ENCODE data around the gene EVPLL. TPM values are rescaled to one million over a fixed set of nuclear protein-coding genes. Genes with fewer than 3 reads are reported as not detected.
"Not testable (repeated sequence)": the region's sequence is repeated elsewhere in the genome, so short reads cannot be mapped to it uniquely, and the experiment has no call there.

Gene EVPLL
- total RNA-seq, 5 donors from 2014 or later (not counting 1 experiment from before 2014, with no cell fraction given) = not detected

GRCh38 chr17:18412001-18412538, 34.5 kb downstream of the EVPLL start:
- H3K36me3 Mint-ChIP-seq; CTCF ChIA-PET; H3K27me3 Mint-ChIP-seq; H3K27ac Mint-ChIP-seq; H3K27ac ChIP-seq (ENCODE audit: low read length); H3K9me3 ChIP-seq; H3K36me3 ChIP-seq (ENCODE audit: control insufficient read depth in 2 of 2, extremely low read depth in 1 of 2, insufficient read depth in 1 of 2, low read length in 1 of 2); H3K4me1 ChIP-seq (ENCODE audit: control insufficient read depth in 1 of 2, extremely low read depth in 1 of 2, insufficient read depth in 2 of 2, low read length in 2 of 2); H3K9me3 Mint-ChIP-seq; POLR2A ChIA-PET; H3K27me3 ChIP-seq (replicated peaks in 1 of 2; ENCODE audit: control insufficient read depth in 2 of 2, extremely low read depth in 1 of 2, insufficient read depth in 2 of 2, low read length in 1 of 2): not testable (repeated sequence)
- ATAC-seq (replicated peaks in 1 of 4) = peak; percentile 92 to 96 (median 94)
- H3K4me3 ChIP-seq (ENCODE audit: control insufficient read depth in 1 of 2, extremely low read depth in 1 of 2, low read length in 1 of 2) = peak overlapping the region in 1 of 2 donors; percentile 56
- H3K4me1 Mint-ChIP-seq = peaks cover 19 to 34% (median 28%) of the 10 kb centered on the region in 3 donors
- peak overlapping the region in 1 of 3 donors; percentile 97 for H3K4me3 Mint-ChIP-seq
- WGBS (ENCODE audit: insufficient coverage) = no CpG with 5 or more reads among the region's 32 CpGs
- peak in 2 of 35 experiments; percentile 17 to 19 for DNase-seq

- POLR2A ChIA-PET, H3K27ac Mint-ChIP-seq: not testable (repeated sequence)
Measured at GRCh38 chr17:18421521-18421920, 43.9 kb downstream of the EVPLL start.

GRCh38 chr17:18422464-18422863, 44.9 kb downstream of the EVPLL start:
- H3K9me3 ChIP-seq; CTCF ChIA-PET; H3K27ac Mint-ChIP-seq; H3K4me1 ChIP-seq (ENCODE audit: control insufficient read depth in 1 of 2, extremely low read depth in 1 of 2, insufficient read depth in 2 of 2, low read length in 2 of 2); H3K27me3 ChIP-seq (replicated peaks in 1 of 2; ENCODE audit: control insufficient read depth in 2 of 2, extremely low read depth in 1 of 2, insufficient read depth in 2 of 2, low read length in 1 of 2); H3K9me3 Mint-ChIP-seq; H3K27ac ChIP-seq (ENCODE audit: low read length); H3K4me3 Mint-ChIP-seq; H3K36me3 ChIP-seq (ENCODE audit: control insufficient read depth in 2 of 2, extremely low read depth in 1 of 2, insufficient read depth in 1 of 2, low read length in 1 of 2); ATAC-seq (replicated peaks in 1 of 4); H3K36me3 Mint-ChIP-seq; H3K27me3 Mint-ChIP-seq; H3K4me1 Mint-ChIP-seq; H3K4me3 ChIP-seq (ENCODE audit: control insufficient read depth in 1 of 2, extremely low read depth in 1 of 2, low read length in 1 of 2); POLR2A ChIA-PET; DNase-seq: not testable (repeated sequence)
- WGBS (ENCODE audit: insufficient coverage) = no CpG with 5 or more reads among the region's 6 CpGs

More at GRCh38 chr17:18421521-18421920, 43.9 kb downstream of the EVPLL start:
- H3K27ac ChIP-seq (ENCODE audit: low read length); H3K27me3 Mint-ChIP-seq; H3K9me3 Mint-ChIP-seq; H3K4me3 Mint-ChIP-seq; H3K4me3 ChIP-seq (ENCODE audit: control insufficient read depth in 1 of 2, extremely low read depth in 1 of 2, low read length in 1 of 2); DNase-seq; H3K36me3 Mint-ChIP-seq; H3K4me1 Mint-ChIP-seq; H3K36me3 ChIP-seq (ENCODE audit: control insufficient read depth in 2 of 2, extremely low read depth in 1 of 2, insufficient read depth in 1 of 2, low read length in 1 of 2); H3K9me3 ChIP-seq; H3K27me3 ChIP-seq (replicated peaks in 1 of 2; ENCODE audit: control insufficient read depth in 2 of 2, extremely low read depth in 1 of 2, insufficient read depth in 2 of 2, low read length in 1 of 2); H3K4me1 ChIP-seq (ENCODE audit: control insufficient read depth in 1 of 2, extremely low read depth in 1 of 2, insufficient read depth in 2 of 2, low read length in 2 of 2); CTCF ChIA-PET; ATAC-seq (replicated peaks in 1 of 4): not testable (repeated sequence)
- WGBS (ENCODE audit: insufficient coverage) = 96% methylated on average over 2 of the region's 11 CpGs

- no CpG with 5 or more reads among the region's 7 CpGs for WGBS (ENCODE audit: insufficient coverage)
- CTCF ChIA-PET; ATAC-seq (replicated peaks in 1 of 4); H3K27me3 Mint-ChIP-seq; H3K27ac Mint-ChIP-seq; DNase-seq; H3K4me1 Mint-ChIP-seq; H3K27ac ChIP-seq (ENCODE audit: low read length); H3K4me3 Mint-ChIP-seq; H3K9me3 ChIP-seq; H3K27me3 ChIP-seq (replicated peaks in 1 of 2; ENCODE audit: control insufficient read depth in 2 of 2, extremely low read depth in 1 of 2, insufficient read depth in 2 of 2, low read length in 1 of 2); H3K36me3 ChIP-seq (ENCODE audit: control insufficient read depth in 2 of 2, extremely low read depth in 1 of 2, insufficient read depth in 1 of 2, low read length in 1 of 2); H3K4me3 ChIP-seq (ENCODE audit: control insufficient read depth in 1 of 2, extremely low read depth in 1 of 2, low read length in 1 of 2); H3K4me1 ChIP-seq (ENCODE audit: control insufficient read depth in 1 of 2, extremely low read depth in 1 of 2, insufficient read depth in 2 of 2, low read length in 2 of 2); H3K36me3 Mint-ChIP-seq; H3K9me3 Mint-ChIP-seq: not testable (repeated sequence)
- POLR2A ChIA-PET = interaction anchor here in 1 of 2 donors (0.6 kb wide), 1 partner anchor 1603 kb away, joined by 3 read pairs; no protein-coding TSS in a partner anchor
Measured at GRCh38 chr17:18423015-18423414, 45.4 kb downstream of the EVPLL start.

GRCh38 chr17:18425593-18425992, 48.0 kb downstream of the EVPLL start:
- H3K27me3 ChIP-seq (replicated peaks in 1 of 2; ENCODE audit: control insufficient read depth in 2 of 2, extremely low read depth in 1 of 2, insufficient read depth in 2 of 2, low read length in 1 of 2); CTCF ChIA-PET; H3K36me3 Mint-ChIP-seq; H3K9me3 Mint-ChIP-seq; H3K27ac ChIP-seq (ENCODE audit: low read length); POLR2A ChIA-PET; H3K27ac Mint-ChIP-seq; H3K9me3 ChIP-seq; H3K4me3 ChIP-seq (ENCODE audit: control insufficient read depth in 1 of 2, extremely low read depth in 1 of 2, low read length in 1 of 2); H3K36me3 ChIP-seq (ENCODE audit: control insufficient read depth in 2 of 2, extremely low read depth in 1 of 2, insufficient read depth in 1 of 2, low read length in 1 of 2); ATAC-seq (replicated peaks in 1 of 4); H3K4me1 Mint-ChIP-seq; H3K4me3 Mint-ChIP-seq; H3K4me1 ChIP-seq (ENCODE audit: control insufficient read depth in 1 of 2, extremely low read depth in 1 of 2, insufficient read depth in 2 of 2, low read length in 2 of 2); H3K27me3 Mint-ChIP-seq; DNase-seq: not testable (repeated sequence)
- 100% methylated on average over 1 of the region's 6 CpGs for WGBS (ENCODE audit: insufficient coverage)

- WGBS (ENCODE audit: insufficient coverage) = no CpG with 5 or more reads among the region's 16 CpGs
- DNase-seq; H3K27ac ChIP-seq (ENCODE audit: low read length); POLR2A ChIA-PET; H3K4me3 ChIP-seq (ENCODE audit: control insufficient read depth in 1 of 2, extremely low read depth in 1 of 2, low read length in 1 of 2); H3K4me1 Mint-ChIP-seq; H3K27me3 Mint-ChIP-seq; H3K36me3 ChIP-seq (ENCODE audit: control insufficient read depth in 2 of 2, extremely low read depth in 1 of 2, insufficient read depth in 1 of 2, low read length in 1 of 2); H3K27me3 ChIP-seq (replicated peaks in 1 of 2; ENCODE audit: control insufficient read depth in 2 of 2, extremely low read depth in 1 of 2, insufficient read depth in 2 of 2, low read length in 1 of 2); H3K4me1 ChIP-seq (ENCODE audit: control insufficient read depth in 1 of 2, extremely low read depth in 1 of 2, insufficient read depth in 2 of 2, low read length in 2 of 2); CTCF ChIA-PET; H3K4me3 Mint-ChIP-seq; H3K9me3 ChIP-seq; ATAC-seq (replicated peaks in 1 of 4); H3K27ac Mint-ChIP-seq; H3K9me3 Mint-ChIP-seq; H3K36me3 Mint-ChIP-seq: not testable (repeated sequence)
Measured at GRCh38 chr17:18426639-18427038, 49.1 kb downstream of the EVPLL start.

GRCh38 chr17:18432206-18432605, 54.6 kb downstream of the EVPLL start:
- WGBS (ENCODE audit: insufficient coverage) = no CpG with 5 or more reads among the region's 9 CpGs
- H3K9me3 ChIP-seq; CTCF ChIA-PET; H3K4me3 Mint-ChIP-seq; ATAC-seq (replicated peaks in 1 of 4); H3K4me3 ChIP-seq (ENCODE audit: control insufficient read depth in 1 of 2, extremely low read depth in 1 of 2, low read length in 1 of 2); H3K4me1 Mint-ChIP-seq; H3K27me3 Mint-ChIP-seq; DNase-seq; H3K27ac ChIP-seq (ENCODE audit: low read length); H3K27me3 ChIP-seq (replicated peaks in 1 of 2; ENCODE audit: control insufficient read depth in 2 of 2, extremely low read depth in 1 of 2, insufficient read depth in 2 of 2, low read length in 1 of 2); H3K36me3 Mint-ChIP-seq; H3K36me3 ChIP-seq (ENCODE audit: control insufficient read depth in 2 of 2, extremely low read depth in 1 of 2, insufficient read depth in 1 of 2, low read length in 1 of 2); H3K4me1 ChIP-seq (ENCODE audit: control insufficient read depth in 1 of 2, extremely low read depth in 1 of 2, insufficient read depth in 2 of 2, low read length in 2 of 2); POLR2A ChIA-PET; H3K9me3 Mint-ChIP-seq; H3K27ac Mint-ChIP-seq: not testable (repeated sequence)
